HepG2 (cell line): Measurements from ENCODE around the gene WNT10A. TPM values are rescaled to one million over a fixed set of nuclear protein-coding genes. Genes with fewer than 3 reads are reported as not detected.

Experiments used
- CBX1 ChIP-seq: IDR thresholded peaks from one replicate; pipeline ENCODE4 v1.6.1; 2016; ENCODE audit warnings: antibody characterized with exemption, low read depth
- CERS6 ChIP-seq: sonication (generic); formaldehyde crosslinking; IDR thresholded peaks from 2 replicates; pipeline ENCODE4 v1.5.0; 2020; ENCODE audit warnings: missing genetic modification reagents
- CHD4 ChIP-seq: fragments of 200-600 bp; sonication (generic); IDR thresholded peaks from 2 replicates; pipeline ENCODE4 v1.7.0; 2017; ENCODE audit warnings: mild to moderate bottlenecking, low read length, borderline replicate concordance
- FOXK2 ChIP-seq: fragments of 450-650 bp; IDR thresholded peaks from 2 replicates; pipeline ENCODE4 v1.6.1; 2016
- GZF1 ChIP-seq: sonication (generic); formaldehyde crosslinking; IDR thresholded peaks from 2 replicates; pipeline ENCODE4 v1.5.1; 2020; ENCODE audit warnings: mild to moderate bottlenecking, missing genetic modification reagents
- HMGXB3 ChIP-seq: sonication (generic); formaldehyde crosslinking; IDR thresholded peaks from 2 replicates; pipeline ENCODE4 v1.4.0; 2020; ENCODE audit warnings: missing genetic modification reagents, borderline replicate concordance
- KLF11 ChIP-seq: IDR thresholded peaks from 2 replicates; pipeline ENCODE4 v1.6.1; 2016; ENCODE audit warnings: missing compliant biosample characterization
- KLF9 ChIP-seq: IDR thresholded peaks from 2 replicates; pipeline ENCODE4 v1.6.1; 2016; ENCODE audit warnings: low read depth
- MTA1 ChIP-seq: sonication (generic); formaldehyde crosslinking; IDR thresholded peaks from 2 replicates; pipeline ENCODE4 v1.4.0; 2020; ENCODE audit warnings: missing genetic modification reagents, mild to moderate bottlenecking, borderline replicate concordance
- PAXIP1 ChIP-seq: sonication (generic); formaldehyde crosslinking; conservative IDR thresholded peaks from 2 replicates; pipeline ENCODE4 v1.4.0; 2020; ENCODE audit warnings: mild to moderate bottlenecking, missing genetic modification reagents, moderate library complexity
- PRDM4 ChIP-seq: sonication (generic); formaldehyde crosslinking; IDR thresholded peaks from 2 replicates; pipeline ENCODE4 v1.9.0; 2021; ENCODE audit warnings: missing genetic modification reagents, borderline replicate concordance
- ZBTB7A ChIP-seq: sonication (generic); formaldehyde crosslinking; IDR thresholded peaks from 2 replicates; pipeline ENCODE4 v1.8.0; 2022; ENCODE audit warnings: mild to moderate bottlenecking, missing genetic modification reagents
- ZMAT5 ChIP-seq: sonication (generic); formaldehyde crosslinking; IDR thresholded peaks from 2 replicates; pipeline ENCODE4 v1.5.0; 2020; ENCODE audit warnings: mild to moderate bottlenecking, low read depth, missing genetic modification reagents, borderline replicate concordance
- ZNF207 ChIP-seq: fragments of 450-650 bp; IDR thresholded peaks from 2 replicates; pipeline ENCODE4 v1.6.1; 2016; ENCODE audit warnings: antibody characterized with exemption, borderline replicate concordance
- ZNF335 ChIP-seq: sonication (generic); formaldehyde crosslinking; IDR thresholded peaks from 2 replicates; pipeline ENCODE4 v1.4.0; 2020; ENCODE audit warnings: missing genetic modification reagents
- ZNF432 ChIP-seq: sonication (generic); formaldehyde crosslinking; IDR thresholded peaks from 2 replicates; pipeline ENCODE4 v1.5.0; 2020; ENCODE audit warnings: missing genetic modification reagents, mild to moderate bottlenecking, borderline replicate concordance
- ZNF546 ChIP-seq: sonication (generic); formaldehyde crosslinking; conservative IDR thresholded peaks from 2 replicates; pipeline ENCODE4 v1.8.1; 2023; ENCODE audit warnings: mild to moderate bottlenecking, missing genetic modification reagents
- ZNF841 ChIP-seq: sonication (generic); formaldehyde crosslinking; IDR thresholded peaks from 2 replicates; pipeline ENCODE4 v1.8.1; 2023; ENCODE audit warnings: missing genetic modification reagents, borderline replicate concordance
- polyA plus RNA-seq, 8 experiments: library from polyadenylated mRNA; depleted of rRNA in 3 of 8; stranded (reverse) in 7 of 8; unstranded in 1 of 8; fragments of >200 nt; fragmentation: Illumina TruSeq in 4 of 8; extraction: Trizol in 4 of 8; gene quantifications; 2 replicates each; pipeline versions ENCODE4 v1.2.1 to v1.2.3, GENCODE V29; 2011 to 2016; ENCODE audit warnings: low read depth in 4 of 8, missing spikeins in 1 of 8, mixed read lengths in 1 of 8; ENCODE audit not compliant: insufficient read depth in 1 of 8
- total RNA-seq, 5 experiments: library from RNA; depleted of rRNA; stranded (reverse); fragments of >200 nt; fragmentation: Illumina TruSeq; extraction: Trizol; gene quantifications; 2 replicates each; pipeline ENCODE4 v1.2.3, GENCODE V29; 2016; ENCODE audit warnings: low read depth in 1 of 5

WNT10A gene
- total and polyA plus RNA-seq, 2 of the 13 experiments (the other 11 are each of a cell fraction or from before 2014, with no cell fraction given) = 0.03 TPM; not detected in 1

GRCh38 chr2:218898109-218898878 is 17.6 kb downstream of the WNT10A start (continued):
- TF ChIP-seq PAXIP1 (CRISPR knock-in tag) = 0 out of 2 replicates have a peak, but pooled peaks have one; percentile 22
- no peak for TF ChIP-seq ZNF432 (CRISPR knock-in tag)
- TF ChIP-seq ZNF207 = no peak
- TF ChIP-seq KLF9 (CRISPR knock-in tag) = peak; percentile 78; the same call in 1 of the 2 replicates
- TF ChIP-seq ZNF335 (CRISPR knock-in tag) = no peak
- TF ChIP-seq ZMAT5 (CRISPR knock-in tag) = no peak
- TF ChIP-seq CBX1 = no peak
- no peak for TF ChIP-seq GZF1
- TF ChIP-seq ZNF841 = no peak
- peak; percentile 80; the same call in 1 of the 2 replicates for TF ChIP-seq ZBTB7A (CRISPR knock-in tag)
- peak; percentile 73; the same call in 1 of the 2 replicates for TF ChIP-seq MTA1 (CRISPR knock-in tag)
- no peak for TF ChIP-seq CHD4
- no peak for TF ChIP-seq KLF11 (CRISPR knock-in tag)
- TF ChIP-seq ZNF546 (CRISPR knock-in tag) = peak; percentile 87; the same call in 1 of the 2 replicates
- no peak for TF ChIP-seq HMGXB3 (CRISPR knock-in tag)
- no peak for TF ChIP-seq FOXK2
- TF ChIP-seq PRDM4 (CRISPR knock-in tag) = no peak
- TF ChIP-seq CERS6 (CRISPR knock-in tag) = no peak
